NOMO-1 treated with DMSO at 0.1 percent for 48 hours (cell line): Measurements from ENCODE around the gene BRINP3.

Experiments used
- DNase-seq: peaks from one replicate; lab custom pipeline; 2025; ENCODE audit not compliant: unreplicated experiment; lab: John Stamatoyannopoulos, UW

Gene BRINP3

DNA sequence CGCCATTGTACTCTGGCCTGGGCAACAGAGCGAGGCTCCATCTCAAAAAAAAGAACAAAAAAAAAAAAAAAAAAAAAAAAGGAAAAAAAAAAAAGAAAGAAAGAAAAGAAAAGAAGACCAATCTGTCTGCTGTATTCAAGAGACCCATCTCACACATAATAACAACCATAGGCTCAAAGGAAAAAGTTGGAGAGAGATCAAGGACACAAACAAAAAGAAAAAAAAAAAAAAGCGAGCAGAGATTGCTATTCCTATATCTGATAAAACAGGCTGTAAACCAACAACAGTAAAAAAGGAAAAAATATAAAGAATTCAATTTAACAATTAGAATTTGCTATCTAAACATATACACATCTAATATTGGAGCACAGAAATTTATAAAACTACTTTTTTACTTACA is 150.4 kb downstream of the BRINP3 start:
- no peak for DNase-seq

DNA sequence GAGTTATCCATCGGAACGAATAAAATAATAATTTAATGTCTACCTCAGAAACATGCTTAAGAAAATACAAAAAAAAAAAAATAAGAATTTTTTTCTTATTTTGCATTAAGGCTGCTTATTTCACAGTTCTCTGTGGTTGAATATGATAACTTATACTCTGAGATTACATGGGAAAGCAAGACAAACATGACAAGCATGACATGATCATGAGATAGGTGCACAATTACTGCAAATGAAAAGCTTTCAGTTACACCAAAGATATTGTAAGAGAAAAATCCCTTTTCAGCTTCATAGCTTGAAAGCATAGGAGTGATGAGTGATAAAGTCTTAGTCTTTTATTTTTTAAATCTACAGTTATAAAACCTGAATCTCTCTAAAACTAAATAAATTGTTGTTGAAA is 154.1 kb downstream of the BRINP3 start:
- DNase-seq, result no peak

DNA sequence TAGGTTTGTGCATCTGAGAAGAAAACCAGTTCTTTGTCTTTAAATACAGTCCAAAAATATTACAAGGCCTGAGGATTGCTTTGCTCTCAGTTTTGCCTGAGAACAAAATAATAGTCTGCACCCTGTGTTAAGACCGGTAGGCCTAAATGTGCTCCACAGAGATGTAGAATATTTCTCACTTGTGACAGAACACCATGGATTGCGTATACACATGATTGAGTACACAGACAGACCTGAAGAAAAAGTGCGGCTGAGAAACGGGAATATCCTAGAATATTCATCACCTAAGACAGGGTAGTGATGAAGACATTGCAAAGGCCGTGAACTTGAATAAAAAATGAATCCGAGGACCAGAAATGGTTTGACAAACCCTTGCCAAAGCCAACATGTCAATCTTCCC is 155.4 kb downstream of the BRINP3 start:
- no peak for DNase-seq

DNA sequence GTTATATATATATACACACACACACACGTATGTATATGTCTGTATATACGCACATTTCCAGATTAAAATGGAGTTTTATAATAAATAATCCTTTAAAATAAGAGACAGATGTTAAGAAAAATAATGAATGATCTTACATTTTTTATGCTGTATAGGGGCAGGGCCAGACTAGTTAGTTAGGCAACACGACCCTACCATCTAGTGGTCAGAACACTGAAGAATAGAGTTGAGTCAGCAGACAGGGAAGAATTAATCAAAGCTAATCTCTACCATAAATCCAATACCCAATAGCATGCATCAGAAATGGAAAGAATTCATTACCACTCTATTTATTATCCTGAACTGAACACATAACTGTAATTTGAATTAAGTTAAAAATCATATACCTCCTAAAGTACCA is 156.7 kb downstream of the BRINP3 start:
- no peak for DNase-seq

DNA sequence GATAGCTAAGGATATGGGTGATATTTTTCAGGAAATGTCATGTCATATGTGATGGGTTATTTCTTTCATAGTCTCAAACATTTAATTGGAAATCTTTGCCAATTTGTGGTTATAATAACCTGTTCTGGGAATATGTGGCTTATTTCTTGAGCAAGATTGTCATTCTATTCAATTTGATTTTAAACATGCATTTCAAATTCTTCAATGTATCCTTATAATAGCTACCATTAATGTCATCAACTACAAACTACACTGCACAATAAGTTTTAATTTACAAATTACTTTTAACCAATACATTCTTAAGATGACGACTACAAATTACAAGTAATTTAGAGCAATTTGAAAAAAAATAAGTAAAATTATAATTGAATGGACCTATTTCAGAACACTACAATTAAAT is 164.9 kb downstream of the BRINP3 start:
- no peak for DNase-seq

DNA sequence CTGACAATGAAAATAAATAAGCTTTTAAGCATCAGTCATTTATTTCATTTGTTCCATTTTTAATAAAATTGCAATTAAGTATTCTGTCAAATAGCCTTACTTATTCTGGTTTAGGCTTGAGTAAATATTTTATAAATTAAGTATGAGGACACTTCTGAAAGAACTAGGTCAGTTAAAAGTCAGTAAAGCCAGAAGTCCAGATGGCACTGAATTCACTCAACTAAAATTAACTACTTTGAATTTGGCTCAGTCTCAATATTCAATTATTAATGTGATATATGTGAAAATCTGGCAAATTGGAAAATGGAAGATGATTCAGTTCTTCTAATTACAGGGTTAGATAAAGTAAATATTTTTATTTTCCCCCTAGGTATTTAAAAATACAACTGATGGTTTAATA is 174.2 kb downstream of the BRINP3 start:
- DNase-seq, result no peak

DNA sequence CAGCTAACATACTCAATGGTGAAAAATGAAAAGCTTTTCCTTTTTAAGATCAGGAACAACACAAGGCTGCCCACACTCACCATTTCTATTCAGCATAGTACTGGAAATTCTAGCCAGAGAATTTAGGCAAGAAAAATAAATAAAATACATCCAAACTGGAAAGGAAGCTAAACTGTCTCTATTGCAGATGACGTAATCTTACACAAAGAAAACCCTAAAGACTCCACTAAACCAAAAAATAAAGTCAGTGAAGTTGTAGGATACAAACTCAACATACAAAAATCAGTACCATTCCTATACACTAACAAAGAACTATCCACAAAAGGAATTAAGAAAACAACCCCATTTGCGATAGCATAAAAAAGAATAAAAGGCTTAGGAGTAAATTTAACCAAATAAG is 181.2 kb downstream of the BRINP3 start:
- no peak for DNase-seq

DNA sequence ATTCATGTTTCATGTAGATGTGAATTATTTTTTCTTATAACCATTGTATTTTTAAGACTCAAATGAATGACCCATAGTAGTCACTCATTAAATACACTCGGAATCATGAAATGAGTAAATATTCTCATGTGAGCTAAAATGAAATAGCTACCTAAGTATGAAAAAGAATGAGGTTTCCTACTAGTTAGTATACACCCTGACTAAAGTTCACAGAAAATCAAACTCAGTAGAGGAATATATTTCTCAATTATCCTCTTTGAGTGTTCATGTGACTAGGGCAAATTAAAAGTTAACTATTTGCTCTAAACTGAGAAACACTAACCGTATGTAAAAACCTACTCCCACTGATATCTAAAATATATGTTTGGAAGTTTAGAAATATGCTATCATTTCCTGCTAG is 187.8 kb downstream of the BRINP3 start:
- DNase-seq, result no peak

DNA sequence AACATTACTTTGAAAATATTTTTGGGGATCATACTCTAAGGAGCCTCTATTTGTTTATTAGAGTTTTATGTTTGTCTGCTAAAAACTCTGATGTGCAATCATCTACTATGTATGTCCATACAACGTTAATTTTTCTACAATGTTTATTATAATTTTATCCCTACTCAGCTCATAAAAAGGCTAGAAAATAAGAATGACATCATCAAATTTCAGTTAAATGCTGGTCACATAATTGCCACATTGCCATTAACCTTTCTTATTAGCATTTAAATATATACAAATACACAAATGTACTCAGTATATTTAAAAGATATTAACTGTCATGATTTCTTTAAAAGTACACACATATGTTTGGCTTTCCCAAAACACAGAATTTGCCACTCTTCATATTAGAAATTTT is 191.6 kb downstream of the BRINP3 start:
- DNase-seq, result no peak

DNA sequence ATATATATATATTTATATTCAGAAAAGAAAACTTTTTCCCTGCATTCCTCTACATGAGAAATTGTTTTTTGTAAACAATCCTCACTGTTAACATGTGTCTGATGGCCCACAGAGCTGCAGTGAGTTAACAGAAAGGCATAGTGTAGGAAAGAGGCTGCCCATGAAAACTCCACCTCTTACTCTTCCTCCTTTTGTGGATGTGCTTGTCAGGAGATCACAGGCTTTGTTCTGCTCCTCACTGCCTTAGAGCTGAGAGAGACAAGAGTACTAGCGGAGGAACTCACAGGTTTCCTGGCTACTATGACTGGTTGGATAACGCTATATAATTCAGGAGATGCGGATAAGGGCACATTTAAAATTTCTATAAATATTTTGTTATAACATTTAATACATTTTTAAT is 200.6 kb downstream of the BRINP3 start:
- no peak for DNase-seq

DNA sequence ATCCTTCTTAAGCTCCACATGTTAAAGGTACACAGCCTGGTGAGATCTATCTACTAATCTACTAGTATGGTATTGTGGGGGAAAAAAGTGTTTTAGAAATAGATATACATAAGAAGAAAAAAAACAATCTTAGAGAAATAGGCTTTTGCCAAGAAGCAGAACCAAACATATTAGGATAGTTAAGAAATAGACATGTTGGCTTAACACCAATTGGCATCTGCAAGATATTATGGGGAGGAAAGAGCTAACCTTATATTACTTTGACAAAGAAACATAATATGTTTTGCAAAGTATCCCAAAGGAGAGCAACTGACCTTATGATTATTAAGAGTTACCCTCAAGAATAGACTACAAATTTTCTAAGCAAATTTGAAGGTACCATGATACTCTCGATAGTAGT is 202.9 kb downstream of the BRINP3 start:
- DNase-seq, result no peak

DNA sequence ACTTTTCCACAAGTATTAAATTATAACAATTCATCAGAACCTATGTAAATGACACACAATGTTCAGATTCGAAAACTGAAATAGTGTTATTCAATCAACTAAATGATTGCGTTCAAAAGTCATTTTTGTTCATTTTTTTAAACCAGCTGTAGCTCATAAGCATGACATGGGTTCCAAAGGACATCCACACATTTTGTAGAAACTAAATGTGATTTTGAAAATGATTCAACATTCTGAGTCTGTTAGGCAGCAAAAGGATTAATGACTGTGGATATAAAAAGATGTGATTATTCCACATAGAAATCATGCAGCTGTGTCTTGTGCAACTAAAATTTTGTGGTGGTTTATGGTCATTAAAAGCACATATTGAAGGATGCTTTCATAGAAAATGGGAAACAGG is 204.5 kb downstream of the BRINP3 start:
- DNase-seq, result no peak

DNA sequence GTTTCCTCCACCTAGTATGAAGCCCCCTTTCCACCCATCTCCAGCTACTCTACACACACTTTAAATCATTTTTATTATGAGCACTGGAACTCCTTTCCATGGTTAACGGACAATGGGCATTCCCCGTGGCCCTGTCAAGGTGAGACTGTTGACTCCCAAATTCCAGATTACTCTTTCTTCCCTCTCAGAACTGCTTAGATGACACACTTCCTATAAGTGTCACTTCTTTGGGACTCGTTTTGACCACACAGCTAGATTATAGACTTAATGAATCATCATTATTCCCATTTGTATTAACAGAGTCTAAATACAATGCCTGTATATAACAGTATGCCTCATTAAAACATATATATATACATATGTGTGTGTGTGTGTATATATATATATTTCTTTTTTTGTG is 215.1 kb downstream of the BRINP3 start:
- no peak for DNase-seq

DNA sequence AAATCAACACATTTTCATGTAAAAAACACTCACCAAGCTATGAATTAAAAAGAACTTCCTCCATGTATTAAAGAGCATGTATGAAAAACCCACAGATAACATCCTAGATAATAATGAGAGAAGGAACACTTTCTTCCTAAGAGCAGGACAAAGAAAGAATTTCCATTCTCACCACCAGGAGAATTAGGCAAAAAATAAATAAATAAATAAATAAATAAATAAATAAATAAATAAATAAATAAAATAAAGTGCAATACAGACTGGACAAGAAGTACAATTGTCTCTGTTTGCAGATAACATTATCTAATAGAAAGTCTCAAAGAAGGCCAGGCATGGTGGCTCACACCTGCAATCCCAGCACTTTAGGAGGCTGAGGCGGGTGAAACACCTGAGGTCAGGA is 218.2 kb downstream of the BRINP3 start:
- no peak for DNase-seq

DNA sequence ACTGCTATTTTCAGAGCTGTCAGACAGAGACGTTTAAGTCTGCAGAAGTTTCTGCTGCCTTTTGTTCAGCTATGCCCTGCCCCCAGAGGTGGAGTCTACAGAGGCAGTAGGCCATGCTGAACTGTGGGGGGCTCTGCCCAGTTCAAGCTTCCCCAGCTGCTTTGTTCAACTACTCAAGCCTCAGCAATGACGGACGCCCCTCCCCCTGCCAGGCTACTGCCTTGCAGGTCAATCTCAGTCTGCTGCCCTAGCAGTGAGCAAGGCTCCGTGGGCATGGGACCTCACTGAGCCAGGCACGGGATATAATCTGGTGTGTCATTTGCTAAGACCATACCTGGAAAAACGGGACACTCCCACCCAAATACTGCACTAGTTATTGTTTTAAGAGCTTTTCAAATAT is 219.7 kb downstream of the BRINP3 start:
- no peak for DNase-seq

DNA sequence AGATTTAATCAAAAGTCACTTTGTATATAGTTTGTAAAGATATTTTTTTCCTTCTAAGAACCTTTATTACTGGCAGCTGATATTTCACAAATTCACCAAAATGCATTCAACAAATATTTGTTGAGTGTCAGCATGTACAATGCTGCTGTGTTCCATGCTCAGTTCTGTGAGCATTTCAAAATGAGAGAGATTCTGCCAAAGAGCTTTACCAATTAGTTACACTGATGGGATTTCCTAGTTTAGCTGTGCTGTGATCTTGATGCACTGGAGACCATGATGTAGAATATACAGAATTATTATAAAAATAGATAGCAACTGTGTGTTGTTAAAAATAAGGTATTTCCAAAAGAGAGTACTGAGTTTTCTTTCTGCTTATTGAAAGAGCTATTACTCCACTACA is 225.6 kb downstream of the BRINP3 start:
- no peak for DNase-seq

DNA sequence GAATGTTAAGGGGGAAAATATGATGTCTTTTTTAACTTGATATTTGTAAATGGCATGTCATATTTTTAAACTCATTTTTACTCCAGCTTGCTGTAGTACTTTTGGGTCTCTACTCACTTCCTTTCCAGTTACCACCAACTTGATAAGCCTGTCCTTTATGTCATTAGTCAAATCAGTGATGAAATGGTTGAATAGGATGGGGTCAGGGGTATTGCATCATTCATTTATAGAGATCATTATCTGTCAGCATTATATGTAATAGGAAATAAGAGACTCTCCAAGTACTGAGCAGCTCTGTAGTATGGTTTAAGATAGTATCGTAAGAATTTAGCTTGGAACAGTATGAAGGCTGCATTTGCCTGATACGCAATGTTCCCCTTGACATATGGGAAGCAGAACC is 227.3 kb downstream of the BRINP3 start:
- no peak for DNase-seq

DNA sequence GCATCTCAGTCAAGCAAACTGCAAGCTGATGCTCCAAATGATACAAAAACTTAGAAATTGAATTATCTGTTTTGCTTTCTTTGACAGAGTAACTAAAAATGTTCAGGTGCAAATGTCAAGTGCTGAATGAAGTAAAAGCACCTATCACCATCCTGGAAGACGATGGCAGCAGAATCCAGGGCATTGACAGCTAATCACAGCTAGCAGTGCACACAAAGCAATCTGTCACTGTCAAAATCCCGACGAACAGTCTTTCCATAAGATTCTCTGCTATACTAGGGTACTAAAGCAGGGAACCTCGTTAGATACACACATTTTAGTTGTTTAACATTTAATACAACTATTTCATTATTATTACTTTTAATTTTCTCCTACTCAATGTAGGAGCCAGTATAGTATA is 233.3 kb downstream of the BRINP3 start:
- no peak for DNase-seq

DNA sequence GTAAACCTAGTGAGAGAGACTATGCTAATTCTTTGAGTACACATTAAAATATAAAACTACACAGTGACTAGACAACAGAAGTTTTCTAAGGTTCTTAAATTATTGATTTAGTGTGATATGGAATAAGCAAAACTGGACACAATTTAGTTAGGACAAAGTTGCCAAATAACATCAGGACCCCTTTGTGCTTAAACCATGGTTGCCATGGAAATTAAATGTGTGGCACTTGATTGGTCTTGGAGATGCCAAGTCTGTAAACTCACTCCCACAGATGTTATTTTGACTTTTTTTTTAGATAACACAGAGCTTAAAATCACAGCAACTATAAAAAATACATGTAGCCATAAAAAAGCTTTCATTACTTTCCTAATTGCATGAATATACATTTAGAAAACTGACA is 234.6 kb downstream of the BRINP3 start:
- no peak for DNase-seq

DNA sequence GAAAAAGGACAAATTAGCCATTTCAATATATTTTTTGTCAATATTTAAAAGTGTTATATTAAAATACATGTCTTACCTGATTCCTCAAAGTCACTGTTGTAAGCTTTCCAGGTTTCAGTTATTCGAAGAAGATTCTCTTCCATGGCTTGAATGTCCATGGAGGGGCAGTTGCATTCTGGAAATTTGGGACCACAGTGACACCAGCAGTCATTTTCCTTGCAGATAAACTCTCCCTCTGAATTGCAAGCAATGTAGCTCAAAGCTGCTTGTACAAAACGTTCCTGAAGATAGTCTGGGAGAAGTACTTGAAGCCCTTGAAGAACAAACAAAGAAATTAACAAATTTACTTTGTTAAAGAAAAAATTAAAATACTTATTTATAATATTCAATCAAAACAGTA is 251.7 kb downstream of the BRINP3 start:
- no peak for DNase-seq

DNA sequence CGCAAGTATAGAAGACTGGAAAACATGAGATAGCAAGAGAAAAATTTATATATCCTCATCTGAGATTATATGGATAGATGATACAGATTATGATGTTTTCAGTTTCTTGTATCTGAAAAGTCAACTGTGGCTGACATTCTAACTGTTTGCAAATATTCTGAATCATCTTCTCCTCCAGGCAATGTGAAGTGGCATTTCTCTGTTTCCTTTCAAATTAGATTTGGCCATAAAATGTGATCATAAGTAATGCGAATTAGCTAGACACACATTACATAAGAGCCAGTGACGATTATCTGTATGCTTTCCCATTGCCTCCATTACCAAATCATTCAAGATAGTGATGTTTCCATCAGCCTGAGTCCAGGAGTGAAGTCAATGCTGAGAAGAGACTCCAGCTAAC is 265.2 kb downstream of the BRINP3 start:
- no peak for DNase-seq

DNA sequence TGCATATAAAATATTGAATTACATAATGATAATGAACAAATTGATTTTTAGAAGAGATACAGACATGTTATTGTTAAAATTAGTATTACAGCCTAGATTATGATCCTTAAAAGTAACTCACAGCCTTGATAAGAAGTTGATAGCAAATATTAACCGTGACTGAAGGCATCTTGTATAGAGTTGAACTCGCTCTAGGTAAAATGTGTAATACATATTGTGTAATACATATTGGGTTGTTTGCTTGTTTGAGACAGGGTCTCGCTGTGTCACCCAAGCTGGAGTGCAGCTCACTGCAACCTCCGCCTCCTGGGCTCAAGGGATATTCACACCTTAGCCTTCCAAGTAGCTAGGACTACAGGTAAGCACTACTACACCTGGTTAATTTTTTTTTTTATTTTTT is 269.9 kb downstream of the BRINP3 start:
- DNase-seq, result no peak

DNA sequence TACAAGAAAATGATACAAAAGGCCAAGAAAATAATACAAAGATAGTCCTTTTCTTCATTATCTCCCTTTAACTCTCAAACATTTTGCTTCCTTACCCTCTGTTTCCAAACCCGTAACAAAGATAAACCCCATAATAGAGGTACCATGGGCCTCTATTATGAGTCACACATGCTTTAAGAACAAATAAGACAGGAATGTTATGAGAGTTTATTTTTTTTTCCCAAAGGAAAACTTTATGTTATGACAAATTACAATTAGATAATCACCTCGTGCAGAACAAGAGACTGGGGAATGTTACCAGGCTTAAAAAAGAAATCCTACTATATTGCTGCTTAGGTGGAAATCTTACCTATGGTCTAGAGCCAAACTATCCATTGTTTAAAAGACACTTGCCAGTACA is 272.0 kb downstream of the BRINP3 start:
- no peak for DNase-seq

DNA sequence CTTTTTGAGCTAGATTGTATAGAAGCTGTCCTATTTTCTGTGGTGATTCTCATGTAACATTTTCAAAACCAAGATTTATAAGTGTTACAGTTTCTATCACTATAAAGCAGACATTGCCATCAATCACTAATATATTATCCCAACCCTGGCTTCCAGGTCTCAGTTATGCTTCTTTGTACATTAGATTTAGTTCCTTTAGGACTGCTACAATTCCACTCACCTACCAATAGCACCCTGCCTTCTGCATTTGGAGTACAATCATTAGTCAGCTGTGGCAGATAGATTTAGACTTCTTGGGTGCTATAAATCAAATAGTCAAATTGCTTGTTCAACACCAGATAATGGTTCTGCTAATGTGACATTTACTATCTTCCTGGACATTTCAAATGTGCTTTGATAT is 281.6 kb downstream of the BRINP3 start:
- no peak for DNase-seq
